HepG2 (cell line): ENCODE data around the gene NSD2. TPM values are rescaled to one million over a fixed set of nuclear protein-coding genes. Genes with fewer than 3 reads are reported as not detected.

ENCODE experiments used
- ATAC-seq: fragments of 200-7000 bp; cut with Tn5 transposase; 3 replicates; pipeline ENCODE4 v1.9.1; 2020; ENCODE audit warnings: mild to moderate bottlenecking, moderate library complexity
- BruUV-seq: library from RNA; stranded (reverse); fragments of 400-500 nt; replicated peaks from 2 replicates; lab custom pipeline; 2021; lab: Mats Ljungman, UMichigan
- CTCF ChIA-PET: fragments of 300-600 bp; formaldehyde crosslinking; extraction: SDS; loops from one replicate; lab custom pipeline; 2021; ENCODE audit warnings: low total read pairs, inconsistent platforms, low intra/inter-chr PET ratio; lab: Yijun Ruan, JAX
- POLR2A ChIA-PET: fragments of 350-600 bp; sonication (Branson Sonifier 250); formaldehyde crosslinking; loops from one replicate; lab custom pipeline; 2020; ENCODE audit warnings: antibody characterized with exemption, inconsistent platforms; lab: Yijun Ruan, JAX
- DNase-seq: peaks from one replicate; pipeline ENCODE4 v3.0.0-alpha.2; 2015; ENCODE audit warnings: low spot score
- FAIRE-seq: peaks from 3 replicates; lab custom pipeline; 2011; peaks lifted over from hg19 to GRCh38; lab: Jason Lieb, UNC
- H2AFZ ChIP-seq: one replicate; pipeline ENCODE4 v1.6.1; 2011; ENCODE audit warnings: low read length, inconsistent platforms
- H3K27ac ChIP-seq: fragments of 300-600 bp; 3 replicates; pipeline ENCODE4 v1.8.0; 2011; ENCODE audit warnings: mixed run types, mild to moderate bottlenecking, mixed read lengths, low read length, inconsistent platforms; ENCODE audit not compliant: insufficient read depth; ENCODE audit errors: extremely low read length
- H3K27me3 ChIP-seq, 2 experiments: fragments of 200-600 bp in 1 of 2; 2 replicates in 1 of 2; 3 replicates in 1 of 2; pipeline versions ENCODE4 v1.6.0 to v1.8.0; 2011; ENCODE audit warnings: low read length in 2 of 2, mild to moderate bottlenecking in 2 of 2, moderate library complexity in 2 of 2, inconsistent platforms in 1 of 2; ENCODE audit not compliant: insufficient read depth in 2 of 2, control insufficient read depth in 1 of 2
- H3K36me3 ChIP-seq, 2 experiments: fragments of 200-600 bp in 1 of 2; replicated peaks in 1 of 2; 2 replicates in 1 of 2; 3 replicates in 1 of 2; pipeline versions ENCODE4 v1.5.1 to v1.8.0; 2011; ENCODE audit warnings: low read length in 2 of 2, inconsistent platforms in 1 of 2; ENCODE audit not compliant: insufficient read depth in 2 of 2, control insufficient read depth in 1 of 2
- H3K4me1 ChIP-seq: 2 replicates; pipeline ENCODE4 v1.5.1; 2012; ENCODE audit warnings: low read length, inconsistent platforms; ENCODE audit not compliant: insufficient read depth
- H3K4me2 ChIP-seq: 2 replicates; pipeline ENCODE4 v1.6.0; 2011; ENCODE audit warnings: low read depth, low read length, inconsistent platforms
- H3K4me3 ChIP-seq, 3 experiments: fragments of 200-600 bp in 1 of 3; sonication (generic), shearing (Covaris generic) in 1 of 3; replicated peaks in 1 of 3; 2 replicates each; pipeline ENCODE4 v1.5.1; 2011 to 2016; ENCODE audit warnings: low read length in 3 of 3, inconsistent platforms in 2 of 3, low read depth in 2 of 3, mild to moderate bottlenecking in 2 of 3, control low read depth in 1 of 3, mixed read lengths in 1 of 3; ENCODE audit not compliant: insufficient read depth in 1 of 3
- H3K79me2 ChIP-seq: one replicate; pipeline ENCODE4 v1.6.1; 2011; ENCODE audit warnings: low read length, inconsistent platforms; ENCODE audit not compliant: insufficient read depth
- H3K9ac ChIP-seq: 2 replicates; pipeline ENCODE4 v1.6.0; 2011; ENCODE audit warnings: mild to moderate bottlenecking, low read depth, low read length, inconsistent platforms; ENCODE audit not compliant: insufficient read depth
- H3K9me3 ChIP-seq: 2 replicates; pipeline ENCODE4 v1.5.1; 2012; ENCODE audit warnings: mild to moderate bottlenecking, low read length
- H4K20me1 ChIP-seq: 2 replicates; pipeline ENCODE4 v1.6.0; 2011; ENCODE audit warnings: inconsistent platforms, mild to moderate bottlenecking, low read length, moderate library complexity; ENCODE audit not compliant: insufficient read depth
- EHMT2 ChIP-seq: fragments of 200-600 bp; sonication (generic); IDR thresholded peaks from 2 replicates; pipeline ENCODE4 v1.7.0; 2017; ENCODE audit warnings: antibody characterized with exemption, low read depth, low read length, borderline replicate concordance
- ESRRA ChIP-seq: sonication (generic); formaldehyde crosslinking; IDR thresholded peaks from 2 replicates; pipeline ENCODE4 v1.5.1; 2020; ENCODE audit warnings: mild to moderate bottlenecking, low read depth, missing genetic modification reagents
- KDM5B ChIP-seq: sonication (generic); formaldehyde crosslinking; IDR thresholded peaks from 2 replicates; pipeline ENCODE4 v1.4.0; 2020; ENCODE audit warnings: missing genetic modification reagents, mild to moderate bottlenecking, borderline replicate concordance
- MIER2 ChIP-seq: IDR thresholded peaks from 2 replicates; pipeline ENCODE4 v1.6.1; 2016; ENCODE audit warnings: missing biosample characterization, missing genetic modification reagents
- PPARG ChIP-seq: conservative IDR thresholded peaks from 2 replicates; pipeline ENCODE4 v1.6.1; 2016; ENCODE audit warnings: missing biosample characterization, missing genetic modification reagents
- RORA ChIP-seq: sonication (generic); formaldehyde crosslinking; IDR thresholded peaks from 2 replicates; pipeline ENCODE4 v1.5.0; 2020; ENCODE audit warnings: mild to moderate bottlenecking, missing genetic modification reagents, moderate library complexity
- SAFB2 ChIP-seq: sonication (generic); formaldehyde crosslinking; IDR thresholded peaks from 2 replicates; pipeline ENCODE4 v1.5.1; 2020; ENCODE audit warnings: missing genetic modification reagents, low read depth, mild to moderate bottlenecking, borderline replicate concordance
- ZBTB3 ChIP-seq: sonication (generic); formaldehyde crosslinking; IDR thresholded peaks from 2 replicates; pipeline ENCODE4 v1.4.0; 2020; ENCODE audit warnings: low read depth, mild to moderate bottlenecking, moderate library complexity, missing genetic modification reagents, borderline replicate concordance
- ZNF143 ChIP-seq: sonication (generic); formaldehyde crosslinking; IDR thresholded peaks from 2 replicates; pipeline ENCODE4 v1.4.0; 2020; ENCODE audit warnings: missing genetic modification reagents
- ZNF256 ChIP-seq: sonication (generic); formaldehyde crosslinking; conservative IDR thresholded peaks from 2 replicates; pipeline ENCODE4 v1.4.0; 2020; ENCODE audit warnings: missing genetic modification reagents
- WGBS: methylation state at CpG from one replicate; pipeline ENCODE4 v1.1.6; 2017; ENCODE audit warnings: low lambda C conversion rate; 5-methylcytosine and 5-hydroxymethylcytosine counted together
- in situ Hi-C: cut with HindIII; loops from 2 replicates; pipeline ENCODE4 v1.10.0; 2017; ENCODE audit warnings: low pct_unique_long_range_greater_than_20kb; ENCODE audit not compliant: extremely low pct_ligation_motif_present
- intact Hi-C: fragments of 100-400 bp; cut with micrococcal nuclease; formaldehyde crosslinking; loops from one replicate; pipeline ENCODE4 v1.10.0; 2022; ENCODE audit not compliant: unreplicated experiment
- polyA plus RNA-seq, 8 experiments: library from polyadenylated mRNA; depleted of rRNA in 3 of 8; stranded (reverse) in 7 of 8; unstranded in 1 of 8; fragments of >200 nt; fragmentation: Illumina TruSeq in 4 of 8; extraction: Trizol in 4 of 8; gene quantifications; 2 replicates each; pipeline versions ENCODE4 v1.2.1 to v1.2.3, GENCODE V29; 2011 to 2016; ENCODE audit warnings: low read depth in 4 of 8, missing spikeins in 1 of 8, mixed read lengths in 1 of 8; ENCODE audit not compliant: insufficient read depth in 1 of 8
- total RNA-seq, 5 experiments: library from RNA; depleted of rRNA; stranded (reverse); fragments of >200 nt; fragmentation: Illumina TruSeq; extraction: Trizol; gene quantifications; 2 replicates each; pipeline ENCODE4 v1.2.3, GENCODE V29; 2016; ENCODE audit warnings: low read depth in 1 of 5
- TF ChIP-seq, protein P1 (sequence below): sonication (generic); formaldehyde crosslinking; IDR thresholded peaks from 2 replicates; pipeline ENCODE4 v1.8.0; 2022; ENCODE audit warnings: mild to moderate bottlenecking, missing genetic modification reagents, moderate library complexity
- TF ChIP-seq, protein P2 (sequence below): sonication (generic); formaldehyde crosslinking; IDR thresholded peaks from 2 replicates; pipeline ENCODE4 v1.4.0; 2020; ENCODE audit warnings: mild to moderate bottlenecking, low read depth, missing genetic modification reagents
- TF ChIP-seq, protein P3 (sequence below): sonication (generic); formaldehyde crosslinking; IDR thresholded peaks from 2 replicates; pipeline ENCODE4 v1.5.0; 2020; ENCODE audit warnings: missing genetic modification reagents
- TF ChIP-seq, protein P4 (sequence below): sonication (generic); formaldehyde crosslinking; IDR thresholded peaks from 2 replicates; pipeline ENCODE4 v1.4.0; 2020; ENCODE audit warnings: missing genetic modification reagents

Gene NSD2
- total and polyA plus RNA-seq, 2 of the 13 experiments (the other 11 are each of a cell fraction or from before 2014, with no cell fraction given): 22.0 to 65.9 TPM

DNA sequence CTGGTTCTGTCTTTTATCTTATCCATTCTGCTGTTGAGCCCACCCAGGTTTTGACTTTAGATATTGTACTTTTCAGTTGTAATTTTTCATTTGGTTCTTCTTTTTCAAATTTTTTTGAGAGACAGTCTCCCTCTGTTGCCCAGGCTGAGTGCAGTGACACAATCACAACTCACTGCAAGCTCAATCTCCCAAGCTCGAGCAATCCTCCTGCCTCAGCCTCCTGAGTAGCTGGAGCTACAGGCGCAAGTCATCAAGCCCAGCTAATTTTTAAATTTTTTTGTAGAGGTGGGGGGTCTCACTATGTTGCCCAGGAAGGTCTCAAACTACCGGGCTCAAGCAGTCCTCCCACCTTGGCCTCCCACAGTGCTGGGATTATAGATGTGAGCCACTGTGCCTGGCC lies 41.0 kb upstream of the NSD2 start:
- intact Hi-C loops: no loop called here
- 97% methylated on average over 3 of the region's 3 CpGs for WGBS
- no peak for ATAC-seq
- no peak for TF ChIP-seq MIER2 (CRISPR knock-in tag)
- no peak for TF ChIP-seq SAFB2 (CRISPR knock-in tag)
- TF ChIP-seq ZBTB3 (CRISPR knock-in tag): no peak
- TF ChIP-seq, protein P1, sequence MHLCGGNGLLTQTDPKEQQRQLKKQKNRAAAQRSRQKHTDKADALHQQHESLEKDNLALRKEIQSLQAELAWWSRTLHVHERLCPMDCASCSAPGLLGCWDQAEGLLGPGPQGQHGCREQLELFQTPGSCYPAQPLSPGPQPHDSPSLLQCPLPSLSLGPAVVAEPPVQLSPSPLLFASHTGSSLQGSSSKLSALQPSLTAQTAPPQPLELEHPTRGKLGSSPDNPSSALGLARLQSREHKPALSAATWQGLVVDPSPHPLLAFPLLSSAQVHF: no peak
- TF ChIP-seq ZNF256: no peak
- TF ChIP-seq, protein P2, sequence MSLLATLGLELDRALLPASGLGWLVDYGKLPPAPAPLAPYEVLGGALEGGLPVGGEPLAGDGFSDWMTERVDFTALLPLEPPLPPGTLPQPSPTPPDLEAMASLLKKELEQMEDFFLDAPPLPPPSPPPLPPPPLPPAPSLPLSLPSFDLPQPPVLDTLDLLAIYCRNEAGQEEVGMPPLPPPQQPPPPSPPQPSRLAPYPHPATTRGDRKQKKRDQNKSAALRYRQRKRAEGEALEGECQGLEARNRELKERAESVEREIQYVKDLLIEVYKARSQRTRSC (CRISPR knock-in tag): no peak
- no peak for TF ChIP-seq EHMT2
- no peak for TF ChIP-seq KDM5B (CRISPR knock-in tag)
- TF ChIP-seq ESRRA: no peak
- no peak for TF ChIP-seq ZNF143 (CRISPR knock-in tag)
- TF ChIP-seq, protein P3, sequence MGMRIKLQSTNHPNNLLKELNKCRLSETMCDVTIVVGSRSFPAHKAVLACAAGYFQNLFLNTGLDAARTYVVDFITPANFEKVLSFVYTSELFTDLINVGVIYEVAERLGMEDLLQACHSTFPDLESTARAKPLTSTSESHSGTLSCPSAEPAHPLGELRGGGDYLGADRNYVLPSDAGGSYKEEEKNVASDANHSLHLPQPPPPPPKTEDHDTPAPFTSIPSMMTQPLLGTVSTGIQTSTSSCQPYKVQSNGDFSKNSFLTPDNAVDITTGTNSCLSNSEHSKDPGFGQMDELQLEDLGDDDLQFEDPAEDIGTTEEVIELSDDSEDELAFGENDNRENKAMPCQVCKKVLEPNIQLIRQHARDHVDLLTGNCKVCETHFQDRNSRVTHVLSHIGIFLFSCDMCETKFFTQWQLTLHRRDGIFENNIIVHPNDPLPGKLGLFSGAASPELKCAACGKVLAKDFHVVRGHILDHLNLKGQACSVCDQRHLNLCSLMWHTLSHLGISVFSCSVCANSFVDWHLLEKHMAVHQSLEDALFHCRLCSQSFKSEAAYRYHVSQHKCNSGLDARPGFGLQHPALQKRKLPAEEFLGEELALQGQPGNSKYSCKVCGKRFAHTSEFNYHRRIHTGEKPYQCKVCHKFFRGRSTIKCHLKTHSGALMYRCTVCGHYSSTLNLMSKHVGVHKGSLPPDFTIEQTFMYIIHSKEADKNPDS: no peak
- TF ChIP-seq, protein P4, sequence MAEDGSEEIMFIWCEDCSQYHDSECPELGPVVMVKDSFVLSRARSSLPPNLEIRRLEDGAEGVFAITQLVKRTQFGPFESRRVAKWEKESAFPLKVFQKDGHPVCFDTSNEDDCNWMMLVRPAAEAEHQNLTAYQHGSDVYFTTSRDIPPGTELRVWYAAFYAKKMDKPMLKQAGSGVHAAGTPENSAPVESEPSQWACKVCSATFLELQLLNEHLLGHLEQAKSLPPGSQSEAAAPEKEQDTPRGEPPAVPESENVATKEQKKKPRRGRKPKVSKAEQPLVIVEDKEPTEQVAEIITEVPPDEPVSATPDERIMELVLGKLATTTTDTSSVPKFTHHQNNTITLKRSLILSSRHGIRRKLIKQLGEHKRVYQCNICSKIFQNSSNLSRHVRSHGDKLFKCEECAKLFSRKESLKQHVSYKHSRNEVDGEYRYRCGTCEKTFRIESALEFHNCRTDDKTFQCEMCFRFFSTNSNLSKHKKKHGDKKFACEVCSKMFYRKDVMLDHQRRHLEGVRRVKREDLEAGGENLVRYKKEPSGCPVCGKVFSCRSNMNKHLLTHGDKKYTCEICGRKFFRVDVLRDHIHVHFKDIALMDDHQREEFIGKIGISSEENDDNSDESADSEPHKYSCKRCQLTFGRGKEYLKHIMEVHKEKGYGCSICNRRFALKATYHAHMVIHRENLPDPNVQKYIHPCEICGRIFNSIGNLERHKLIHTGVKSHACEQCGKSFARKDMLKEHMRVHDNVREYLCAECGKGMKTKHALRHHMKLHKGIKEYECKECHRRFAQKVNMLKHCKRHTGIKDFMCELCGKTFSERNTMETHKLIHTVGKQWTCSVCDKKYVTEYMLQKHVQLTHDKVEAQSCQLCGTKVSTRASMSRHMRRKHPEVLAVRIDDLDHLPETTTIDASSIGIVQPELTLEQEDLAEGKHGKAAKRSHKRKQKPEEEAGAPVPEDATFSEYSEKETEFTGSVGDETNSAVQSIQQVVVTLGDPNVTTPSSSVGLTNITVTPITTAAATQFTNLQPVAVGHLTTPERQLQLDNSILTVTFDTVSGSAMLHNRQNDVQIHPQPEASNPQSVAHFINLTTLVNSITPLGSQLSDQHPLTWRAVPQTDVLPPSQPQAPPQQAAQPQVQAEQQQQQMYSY (CRISPR knock-in tag): no peak
- TF ChIP-seq PPARG: no peak
- no peak for TF ChIP-seq RORA (CRISPR knock-in tag)

More for the DNA sequence above, 41.0 kb upstream of the NSD2 start:
- no TSS peak for BruUV-seq
- Histone ChIP-seq H2AFZ (no peak overlapping the region), H3K27ac (no peak overlapping the region), H3K9ac (no peak overlapping the region), H3K4me1 (peaks cover 38% of the 10 kb centered on the region), H4K20me1 (no peaks in the 10 kb centered on the region), H3K36me3 (peaks cover 22 to 50% of the 10 kb centered on the region in 2 experiments; a peak in 4 of 5 replicates), H3K4me3 (no peak overlapping the region), H3K9me3 (no peaks in the 10 kb centered on the region), H3K79me2 (no peaks in the 10 kb centered on the region), H3K4me2 (no peak overlapping the region), H3K27me3 (no peaks in the 10 kb centered on the region)
- FAIRE-seq (no peak), DNase-seq (no peak)
- POLR2A ChIA-PET: interaction anchor here (0.9 kb wide), 1 partner anchor 33 kb away, joined by 3 read pairs; no protein-coding TSS in a partner anchor
- CTCF ChIA-PET: no interaction called here
- in situ Hi-C loops: no loop called here
